ENCODE measurements around the gene SENP5. TPM values are rescaled to one million over a fixed set of nuclear protein-coding genes. Genes with fewer than 3 reads are reported as not detected.

The SENP5 gene
- total RNA-seq, 1 experiment from 2014 or later, result 20.6 TPM

- DNase-seq (ENCODE audit: low read depth), result no peak
- in situ Hi-C loops (cut with HindIII; ENCODE audit: low pct_unique_long_range_greater_than_20kb, low sequenced_read_pairs), result no loop called here
Observed at GRCh38 chr3:196983186-196983585, 115.5 kb downstream of the SENP5 start.

Other genes starting within 250 kb of the SENP5 start
- gene NRROS, start 228.2 kb upstream of the SENP5 start, total RNA-seq (2014; rRNA removed; shearing (Covaris generic); ENCODE audit: low replicate concordance), result not detected in 2 replicates
- 9.3 and 12.2 TPM in 2 replicates for gene CEP19, start 155.7 kb upstream of the SENP5 start, total RNA-seq (2014; rRNA removed; shearing (Covaris generic); ENCODE audit: low replicate concordance)
- gene PIGX, start 155.5 kb upstream of the SENP5 start, total RNA-seq (2014; rRNA removed; shearing (Covaris generic); ENCODE audit: low replicate concordance), result 43.5 and 77.7 TPM in 2 replicates
- 24.1 and 25.0 TPM in 2 replicates for gene PAK2, start 128.1 kb upstream of the SENP5 start, total RNA-seq (2014; rRNA removed; shearing (Covaris generic); ENCODE audit: low replicate concordance)
- gene NCBP2, start 74.6 kb downstream of the SENP5 start, total RNA-seq (2014; rRNA removed; shearing (Covaris generic); ENCODE audit: low replicate concordance), result 22.6 and 30.6 TPM in 2 replicates
- 0.10 and 12.7 TPM in 2 replicates for gene PIGZ, start 100.9 kb downstream of the SENP5 start, total RNA-seq (2014; rRNA removed; shearing (Covaris generic); ENCODE audit: low replicate concordance)
- 53.6 and 60.6 TPM in 2 replicates for gene MELTF, start 161.9 kb downstream of the SENP5 start, total RNA-seq (2014; rRNA removed; shearing (Covaris generic); ENCODE audit: low replicate concordance)

All from Caki2 (cell line).